ENCODE data around the gene CNBP.
"Not testable (repeated sequence)": the region's sequence is repeated elsewhere in the genome, so short reads cannot be mapped to it uniquely, and the experiment has no call there.

The CNBP gene

DNA sequence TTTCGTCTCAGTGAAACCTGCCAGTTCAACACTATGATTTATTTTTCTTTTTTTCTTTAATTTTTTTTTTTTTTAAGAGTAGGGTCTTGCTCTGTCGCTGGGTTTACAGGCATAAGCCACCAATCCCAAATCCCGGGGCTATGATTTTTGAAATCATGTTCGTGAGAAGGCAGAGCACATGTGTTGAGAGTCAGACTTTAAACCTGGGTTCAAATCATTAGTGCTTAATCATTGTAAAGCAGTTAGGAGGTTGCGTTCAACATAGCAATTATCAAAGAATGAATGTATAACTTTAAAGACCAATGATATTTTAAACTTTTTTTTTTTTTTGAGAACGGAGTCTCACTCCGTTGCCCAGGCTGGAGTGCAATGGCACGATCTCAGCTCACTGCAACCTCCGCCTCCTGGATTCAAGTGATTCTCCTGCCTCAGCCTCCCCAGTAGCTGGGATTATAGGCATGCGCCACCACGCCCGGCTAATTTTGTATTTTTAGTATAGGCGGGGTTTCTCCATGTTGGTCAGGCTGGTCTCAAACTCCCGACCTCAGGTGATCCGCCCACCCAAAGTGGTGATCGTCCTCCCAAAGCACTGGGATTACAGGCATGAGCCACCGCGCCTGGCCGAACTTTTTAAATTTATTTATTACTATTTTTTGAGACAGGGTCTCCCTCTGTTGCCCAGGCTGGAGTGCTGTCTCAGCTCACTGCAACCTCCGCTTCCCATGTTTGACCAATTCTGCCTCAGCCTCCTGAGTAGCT, 1.3 kb upstream of the CNBP start:
- DNase-seq, result not testable (repeated sequence)

DNA sequence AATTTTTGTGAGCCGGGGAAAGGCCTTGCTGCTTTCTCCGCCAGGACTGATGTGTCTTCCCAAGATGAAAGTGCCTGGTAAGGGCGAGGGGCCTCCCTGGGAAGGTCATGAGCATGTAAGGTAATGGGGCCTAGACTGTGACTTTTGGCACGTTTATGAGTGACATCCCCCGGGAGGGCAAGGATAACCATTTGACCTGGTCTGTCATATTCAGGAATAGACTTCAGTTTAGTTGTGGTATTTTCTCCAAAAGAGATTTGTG, 631 bp upstream of the CNBP start:
- peak in 1 of 3 donors; percentile 40 for DNase-seq

DNA sequence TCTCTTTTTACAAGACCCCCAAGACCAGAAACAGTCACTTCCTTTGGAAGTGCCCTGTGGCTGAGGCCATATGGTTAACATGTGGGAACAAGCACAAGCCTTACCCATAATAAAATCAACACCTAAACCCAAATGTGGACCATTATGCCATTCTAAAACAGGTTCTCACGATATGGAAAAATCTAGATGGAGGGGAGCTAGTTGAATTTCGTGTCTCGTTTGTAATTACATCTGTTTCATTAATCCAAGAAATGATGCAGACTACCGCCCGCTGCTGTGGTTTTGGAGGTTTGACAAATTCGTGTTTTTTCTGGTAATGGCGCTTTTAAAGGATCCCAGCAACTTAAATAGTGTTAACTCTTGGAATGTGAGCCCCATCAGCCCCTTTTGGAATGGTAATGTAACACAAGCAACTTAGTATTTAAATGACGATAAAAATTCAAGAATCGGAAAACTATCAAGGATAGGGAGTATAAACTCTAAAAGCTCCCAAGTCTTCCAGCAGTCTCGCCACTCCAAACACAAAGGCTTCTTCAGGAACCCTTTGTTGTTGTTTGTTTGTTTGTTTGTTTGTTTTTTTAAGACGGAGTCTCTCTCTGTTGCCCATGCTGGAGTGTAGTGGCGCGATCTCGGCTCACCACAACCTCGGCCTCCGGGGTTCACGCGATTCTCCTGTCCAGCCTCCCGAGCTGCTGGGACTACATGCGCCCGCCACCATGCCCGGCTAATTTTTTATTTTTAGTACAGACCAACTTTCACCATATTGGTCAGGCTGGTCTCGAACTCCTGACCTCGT, 1.1 kb downstream of the CNBP start:
- DNase-seq, result peak; percentile 25 to 36 (median 28)

DNA sequence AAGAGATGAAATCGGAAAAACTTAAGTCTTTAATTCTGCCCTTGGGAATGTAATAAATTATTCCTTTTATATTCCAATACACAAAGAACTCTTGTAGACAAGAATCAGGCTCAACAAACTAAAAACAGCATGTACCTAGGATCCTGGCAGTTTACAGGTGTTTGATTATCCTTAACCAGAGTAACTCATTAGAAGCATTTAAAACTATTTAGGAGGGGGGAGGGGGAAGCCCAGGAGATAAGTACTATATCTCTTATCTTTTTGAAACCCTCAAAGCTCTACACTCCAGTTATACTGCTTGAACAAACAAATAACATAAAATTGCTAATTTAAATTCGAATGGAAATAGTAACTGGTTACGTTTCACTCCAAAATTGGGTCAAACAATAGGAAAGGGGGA, 1.9 kb downstream of the CNBP start:
- DNase-seq, result no peak

DNA sequence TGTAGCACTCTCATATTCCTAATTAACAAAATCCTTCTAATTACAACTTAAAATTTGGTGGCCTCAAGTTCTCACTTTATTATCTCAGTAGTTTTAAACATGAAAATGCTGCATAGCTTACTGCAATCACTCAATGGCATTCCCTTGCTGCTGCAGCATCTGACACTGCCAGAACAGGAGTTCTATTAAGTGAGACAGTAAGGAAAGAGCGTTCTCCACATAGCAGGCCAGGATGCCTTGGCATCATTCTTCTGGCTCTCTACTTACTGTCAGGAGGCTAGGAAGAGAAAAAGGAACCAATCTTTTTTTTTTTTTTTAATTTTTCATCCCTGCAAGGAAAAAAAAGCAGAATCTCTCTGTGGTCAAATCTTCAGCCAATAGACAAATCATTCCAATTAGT, 3.2 kb downstream of the CNBP start:
- DNase-seq, result no peak

DNA sequence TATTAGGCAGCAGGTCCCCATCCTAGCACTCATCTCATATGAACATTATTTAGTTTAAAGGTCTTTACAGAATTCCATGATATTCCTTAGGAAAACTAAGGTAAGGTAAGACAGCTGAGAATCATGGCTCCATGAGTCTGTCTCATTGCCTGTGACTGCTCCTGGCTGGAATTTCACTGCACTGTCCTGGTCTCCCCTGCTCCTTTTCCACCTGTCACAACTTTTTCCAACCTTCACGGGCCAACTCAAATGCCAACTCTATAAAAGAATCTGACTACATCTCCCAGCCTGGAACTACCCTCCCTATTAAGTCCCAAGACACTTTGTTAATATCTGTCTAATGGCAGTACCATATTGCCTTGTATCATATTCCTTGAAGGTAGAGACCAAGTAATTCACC, 7.6 kb downstream of the CNBP start:
- DNase-seq, result no peak

DNA sequence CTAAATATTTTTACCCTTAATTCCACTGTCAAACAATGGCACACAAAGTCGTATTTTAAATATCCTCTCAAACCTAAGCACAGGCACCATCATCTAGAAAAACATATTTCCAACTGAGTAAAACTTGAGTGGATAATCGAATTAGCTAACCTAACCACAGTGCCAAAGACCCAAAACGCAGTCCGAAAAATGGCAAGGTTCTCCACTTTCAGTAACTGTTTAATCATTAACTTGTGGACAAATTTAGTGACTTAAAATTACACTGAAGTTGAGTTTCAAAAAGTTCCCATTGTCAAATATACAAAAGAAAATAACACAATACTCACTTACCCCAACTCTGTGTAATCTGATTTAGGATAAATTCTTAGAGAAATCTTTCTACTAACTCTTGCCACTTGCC, 10.0 kb downstream of the CNBP start:
- no peak for DNase-seq

DNA sequence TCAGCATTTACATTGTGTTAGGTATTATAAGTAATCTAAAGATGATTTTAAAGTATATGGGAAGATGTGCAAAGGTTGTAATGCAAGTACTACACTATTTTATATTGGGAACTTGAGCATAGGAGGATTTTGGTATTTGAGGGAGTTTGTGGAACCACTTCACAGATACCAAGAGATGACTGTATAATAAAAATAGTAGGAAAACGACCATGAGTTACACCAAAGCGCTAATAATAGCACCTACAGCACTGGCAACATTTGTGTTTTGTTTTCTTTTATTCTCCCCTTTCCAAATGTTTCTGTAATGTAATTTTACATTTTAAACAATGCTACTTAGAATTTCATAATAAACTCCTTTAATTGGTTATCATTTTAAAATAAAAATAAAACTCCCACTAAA, 10.5 kb downstream of the CNBP start:
- DNase-seq, result no peak

DNA sequence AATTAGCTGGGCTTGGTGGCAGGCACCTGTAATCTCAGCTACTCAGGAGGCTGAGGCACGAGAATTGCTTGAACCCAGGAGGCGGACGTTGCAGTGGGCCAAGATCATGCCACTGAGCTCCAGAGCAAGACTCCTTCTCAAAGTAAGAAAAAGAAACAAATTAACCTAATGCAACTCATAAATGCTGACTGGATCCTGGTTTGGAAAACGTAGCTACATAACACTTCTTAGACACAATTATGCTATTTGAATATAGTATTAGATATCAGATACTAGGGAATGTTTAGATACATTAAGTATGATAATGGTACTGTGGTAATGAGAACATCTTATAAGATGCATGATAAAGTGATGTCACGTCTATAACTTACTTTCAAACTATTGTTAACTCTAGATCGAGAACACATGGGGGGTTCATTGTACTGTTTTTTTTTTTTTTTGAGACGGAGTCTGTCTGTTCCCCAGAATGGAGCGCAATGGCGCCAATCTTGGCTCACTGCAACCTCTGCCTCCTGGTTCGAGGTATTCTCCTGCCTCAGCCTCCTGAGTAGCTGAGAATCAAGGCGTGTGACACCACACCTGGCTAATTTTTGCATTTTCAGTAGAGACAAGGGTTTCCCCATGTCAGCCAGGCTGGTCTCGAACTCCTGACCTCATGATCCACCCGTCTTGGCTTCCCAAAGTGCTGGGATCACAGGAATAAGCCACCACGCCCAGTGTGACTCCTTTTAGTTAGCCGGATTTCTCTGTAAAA, 16.9 kb downstream of the CNBP start:
- DNase-seq, result no peak

DNA sequence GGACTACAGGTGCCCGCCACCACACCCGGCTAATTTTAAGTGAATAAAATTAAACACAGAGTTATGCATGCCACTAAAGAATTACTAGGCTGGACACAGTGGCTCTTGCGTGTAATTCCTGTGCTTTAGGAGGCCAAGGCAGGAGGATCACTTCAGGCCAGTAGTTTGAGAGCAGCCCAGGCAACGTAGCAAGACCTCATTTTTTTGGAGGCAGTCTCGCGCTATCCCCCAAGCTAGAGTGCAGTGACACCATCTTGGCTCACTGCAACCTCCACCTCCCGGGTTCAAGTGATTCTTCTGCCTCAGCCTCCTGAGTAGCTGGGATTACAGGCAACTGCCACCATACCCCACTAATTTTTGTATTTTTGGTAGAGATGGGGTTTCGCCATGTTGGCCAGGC, 18.1 kb downstream of the CNBP start:
- DNase-seq, result not testable (repeated sequence)

DNA sequence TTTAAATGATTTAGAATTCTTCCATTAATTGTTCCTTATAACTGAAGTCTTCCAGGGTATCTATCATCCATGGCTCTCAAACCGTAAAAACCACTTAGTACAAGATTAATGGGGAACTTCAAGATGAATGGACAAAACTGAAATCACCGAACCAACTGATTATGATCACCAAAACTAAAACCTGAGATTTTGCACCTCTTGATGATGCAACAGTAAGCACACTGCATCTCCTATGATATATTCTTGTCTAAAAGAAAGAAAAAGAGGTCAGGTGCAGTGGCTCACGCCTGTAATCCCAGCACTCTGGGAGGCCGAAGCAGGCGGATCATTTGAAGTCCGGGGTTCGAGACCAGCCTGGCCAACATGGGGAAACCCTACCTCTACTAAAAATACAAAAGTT, 19.2 kb downstream of the CNBP start:
- DNase-seq, result no peak

DNA sequence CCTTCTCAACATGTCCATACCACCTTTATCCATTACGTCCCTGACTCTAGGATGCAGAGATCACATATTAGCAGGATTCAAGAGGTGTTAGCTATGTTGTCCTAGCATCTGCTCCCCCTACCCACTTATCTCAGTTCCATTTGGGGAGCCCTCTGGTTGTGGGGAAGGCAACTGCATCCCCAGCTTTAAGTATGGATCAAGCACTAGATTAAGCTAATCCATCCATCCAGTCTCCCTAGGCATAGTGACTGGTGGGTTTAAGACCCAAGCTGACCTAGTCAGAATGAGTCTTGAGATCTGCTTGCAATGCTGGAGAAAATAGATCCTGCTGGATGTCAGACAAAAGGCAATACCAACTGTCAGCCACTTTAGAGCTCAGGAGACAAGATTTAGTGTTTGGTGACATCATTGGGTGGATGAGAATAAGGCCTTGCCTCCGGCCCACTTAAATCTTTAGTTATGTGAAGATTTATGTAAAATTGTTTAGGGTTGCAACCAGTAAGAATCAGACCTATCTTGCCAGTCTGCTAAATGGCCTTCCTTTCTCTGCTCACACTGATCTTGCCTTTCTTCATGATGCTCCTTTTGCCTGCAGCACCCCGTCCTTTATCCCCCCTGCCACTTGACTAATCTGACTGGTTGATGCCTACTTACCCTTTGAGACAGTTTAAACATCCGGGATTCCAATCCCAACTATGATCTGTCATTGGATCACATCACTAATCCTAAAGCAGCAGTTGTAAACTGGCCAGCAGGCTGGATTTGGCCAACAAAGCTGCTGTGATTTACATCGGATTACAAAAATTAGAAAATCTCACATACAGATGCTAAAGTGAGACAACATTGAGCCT, 20.7 kb downstream of the CNBP start:
- DNase-seq, result no peak

DNA sequence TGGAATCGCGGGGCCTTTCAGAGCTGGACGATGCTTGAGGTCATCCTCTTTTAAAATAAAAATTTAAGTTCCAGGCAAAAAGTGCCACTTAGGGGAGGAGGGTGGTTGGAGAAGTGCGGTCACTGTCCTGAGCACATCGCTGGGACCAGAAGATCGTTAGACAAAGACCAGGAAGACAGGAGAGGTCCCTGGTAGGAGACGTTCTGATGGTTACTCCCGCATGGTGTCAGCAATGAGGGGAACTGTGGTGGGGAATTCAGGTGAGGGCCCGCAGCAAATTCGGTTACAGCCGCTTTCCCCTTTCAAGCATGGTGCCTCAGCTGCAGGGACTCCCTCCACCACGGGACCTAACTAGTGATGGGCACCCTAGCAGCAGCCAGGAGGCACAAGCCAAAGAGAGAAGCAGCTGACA, 21.8 kb downstream of the CNBP start:
- peak in 2 of 3 donors; percentile 24 to 38 for DNase-seq

DNA sequence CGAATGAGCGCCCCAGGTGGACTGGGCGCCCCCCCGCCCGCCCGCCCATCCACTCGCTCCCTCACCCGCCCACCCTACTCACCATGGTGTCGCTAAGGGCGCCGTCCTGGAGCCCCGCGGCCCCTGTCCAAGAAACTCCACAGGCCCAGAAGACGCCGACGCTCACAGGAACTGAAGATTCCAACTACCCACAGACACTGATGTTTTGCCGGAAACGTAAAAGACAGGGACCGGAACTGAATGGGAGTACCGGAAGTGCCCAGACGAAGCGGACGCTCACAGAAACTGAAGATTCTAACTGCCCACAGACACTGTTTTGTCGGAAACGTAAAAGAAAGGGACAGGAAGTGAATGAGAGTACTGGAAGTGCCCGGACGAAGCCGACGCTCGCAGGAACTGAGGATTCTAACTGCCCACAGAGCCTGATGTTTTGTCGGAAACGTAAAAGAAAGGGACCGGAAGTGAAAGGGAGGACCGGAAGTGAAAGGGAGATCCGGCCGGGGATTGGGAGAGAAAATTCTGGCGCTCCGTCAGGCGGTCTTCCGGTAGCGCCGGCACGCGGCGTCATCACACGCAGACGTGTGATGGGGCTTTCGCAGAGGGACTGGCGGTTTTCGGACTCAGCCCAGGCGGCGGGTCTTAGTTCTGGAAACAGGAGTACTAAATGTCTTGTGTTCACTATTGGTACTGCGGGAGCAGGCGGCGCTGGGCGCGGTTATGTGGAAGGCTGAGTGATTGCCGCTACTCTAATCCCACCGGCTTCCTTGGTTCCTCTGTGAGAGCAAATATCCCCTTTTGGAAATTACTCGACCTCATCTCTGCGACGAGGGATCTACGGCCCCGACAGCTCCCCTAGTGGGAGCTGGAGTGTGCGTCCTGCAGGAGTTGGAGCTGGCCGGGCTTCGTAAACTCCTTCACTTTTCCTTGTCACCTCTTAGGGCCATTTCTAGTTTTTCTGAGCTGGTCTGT, 22.5 kb downstream of the CNBP start, which contains the start of gene ISY1:
TSS of gene ISY1 (minus strand) at position 173 of the 969 bp plus-strand sequence. CDS start at position 85, 88 bp downstream.
- peak; percentile 95 to 96 (median 96) for DNase-seq

DNA sequence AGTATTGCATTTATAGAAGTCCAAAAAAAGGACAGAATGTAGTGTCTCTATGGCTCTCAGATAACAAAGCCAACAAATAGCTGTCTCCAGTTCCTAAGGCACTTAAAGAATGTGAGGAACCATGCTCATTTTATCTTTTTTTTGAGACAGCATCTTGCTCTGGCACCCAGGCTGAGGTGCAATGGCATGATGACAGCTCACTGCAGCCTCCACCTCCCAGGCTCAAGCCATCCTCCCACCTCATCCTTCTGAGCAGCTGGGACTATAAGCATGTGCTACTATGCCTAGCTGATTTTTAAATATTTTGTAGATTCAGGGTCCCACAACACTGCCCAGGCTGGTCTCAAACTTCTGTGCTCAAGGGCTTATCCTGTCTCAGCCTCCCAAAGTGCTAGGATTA, 38.9 kb downstream of the CNBP start:
- no peak for DNase-seq

DNA sequence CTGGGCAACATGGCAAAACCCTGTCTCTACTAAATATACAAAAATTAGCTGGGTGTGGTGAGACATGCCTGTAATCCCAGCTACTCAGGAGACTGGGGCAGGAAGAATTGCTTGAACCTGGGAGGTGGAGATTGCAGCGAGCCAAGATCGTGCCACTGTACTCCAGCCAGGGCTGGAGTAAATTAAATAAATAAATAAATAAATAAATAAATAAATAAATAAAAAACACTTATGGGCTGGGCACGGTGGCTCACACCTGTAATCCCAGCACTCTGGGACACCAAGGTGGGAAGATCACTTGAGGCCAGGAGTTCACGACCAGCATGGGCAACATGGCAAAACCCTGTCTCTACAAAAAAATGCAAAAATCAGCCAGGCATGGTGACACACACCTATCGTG, 42.7 kb downstream of the CNBP start:
- not testable (repeated sequence) for DNase-seq

DNA sequence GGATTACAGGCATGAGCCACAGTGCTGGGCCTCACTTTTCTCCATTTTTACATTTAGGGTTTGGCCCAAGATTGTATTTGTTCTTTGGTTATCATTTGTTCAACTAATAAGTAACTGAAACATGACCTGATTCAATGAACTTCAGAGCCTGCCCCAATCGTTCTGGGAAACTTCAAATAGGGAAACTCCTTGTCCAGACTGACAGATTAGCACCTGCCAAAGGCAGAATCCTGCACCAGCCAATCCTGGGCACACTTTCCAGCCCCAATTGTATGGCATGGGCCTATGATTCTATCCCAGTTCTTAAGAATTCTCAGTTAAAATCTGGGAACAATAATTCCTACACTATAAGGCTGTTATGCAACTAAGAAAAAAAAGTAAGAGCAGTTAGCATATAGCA, 43.8 kb downstream of the CNBP start:
- DNase-seq, result no peak

DNA sequence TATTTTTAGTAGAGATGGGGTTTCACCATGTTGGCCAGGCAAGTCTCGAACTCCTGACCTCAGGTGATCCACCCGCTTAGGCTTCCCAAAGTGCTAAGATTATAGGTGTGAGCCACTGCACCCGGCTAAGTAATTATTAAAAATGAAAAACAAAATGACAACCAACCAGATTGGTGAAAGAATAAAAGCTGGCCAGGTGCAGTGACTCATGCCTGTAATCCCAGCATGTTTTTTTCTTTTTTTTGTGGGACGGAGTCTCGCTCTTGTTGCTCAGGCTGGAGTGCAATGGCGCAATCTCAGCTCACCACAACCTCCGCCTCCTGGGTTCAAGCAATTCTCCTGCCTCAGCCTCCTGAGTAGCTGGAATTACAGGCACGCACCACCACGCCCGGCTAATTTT, 47.4 kb downstream of the CNBP start:
- DNase-seq, result not testable (repeated sequence)

DNA sequence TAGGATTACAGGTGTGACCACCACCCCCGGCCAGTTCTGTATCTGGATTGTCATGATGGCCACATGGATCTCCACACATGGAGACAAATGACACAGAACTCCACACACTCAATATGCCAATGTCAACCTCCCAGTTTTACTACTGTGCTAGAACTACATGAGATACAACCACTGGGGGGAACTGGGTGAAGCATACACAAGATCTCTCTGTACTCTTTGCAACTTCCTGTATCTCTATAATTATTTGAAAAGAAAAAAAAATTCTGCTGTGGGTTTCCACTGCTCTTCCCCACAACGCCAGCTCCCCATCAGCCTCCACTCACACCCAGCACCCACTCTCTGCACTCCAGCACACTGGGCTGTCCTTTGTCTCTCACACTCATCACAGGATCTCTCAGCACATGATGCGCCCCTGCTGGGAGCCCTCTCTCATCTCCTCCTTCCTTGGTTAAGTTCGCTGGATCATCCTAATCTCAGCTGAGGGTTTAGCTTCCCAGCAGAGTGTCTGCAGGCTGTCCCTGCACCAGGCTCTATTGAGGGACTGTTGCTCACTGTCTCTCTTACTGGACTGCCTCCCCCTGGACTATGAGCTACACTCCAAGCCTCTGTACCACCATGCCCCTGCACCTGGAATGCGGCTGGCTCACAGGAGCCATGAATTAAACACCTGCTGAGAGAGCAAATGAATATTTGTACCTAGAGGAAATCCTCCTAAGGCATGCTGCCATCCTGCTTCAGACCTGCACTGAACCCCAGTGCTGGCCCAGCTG, 51.4 kb downstream of the CNBP start:
- no peak for DNase-seq

DNA sequence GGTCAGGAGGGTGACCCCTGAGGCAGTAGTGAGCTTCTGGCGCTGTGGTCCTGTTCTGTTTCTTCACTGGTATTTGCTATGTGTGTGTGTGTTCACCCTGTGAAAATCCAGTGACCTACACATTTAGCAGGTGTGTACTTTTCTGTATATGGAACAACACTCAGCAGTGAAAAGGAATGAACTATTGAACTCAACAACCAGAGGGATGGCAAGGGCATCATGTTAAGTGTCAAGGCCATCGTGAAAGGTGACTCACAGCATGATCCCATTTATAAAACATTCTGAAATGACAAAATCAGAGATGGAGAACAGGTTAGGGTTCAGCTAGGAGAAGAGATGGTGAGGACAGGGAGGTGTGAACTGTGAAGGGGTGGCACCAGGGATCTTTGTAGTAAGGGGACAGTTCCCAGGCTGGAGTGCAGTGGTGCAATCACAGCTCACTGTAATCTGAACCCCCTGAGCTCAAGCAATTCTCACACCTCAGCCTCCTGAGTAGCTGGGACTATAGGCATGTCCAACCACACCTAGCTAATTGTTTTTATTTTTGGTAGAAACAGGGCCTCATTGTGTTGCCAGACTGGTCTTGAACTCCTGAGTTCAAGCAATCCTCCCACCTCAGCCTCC, 52.1 kb downstream of the CNBP start:
- no peak for DNase-seq

All from suppressor macrophage treated with lipopolysaccharide for 1 hour (primary cell).